WERI-Rb-1 (cell line): ENCODE data around the gene HRH3.

Experiments
- DNase-seq: peaks from one replicate; pipeline ENCODE4 v3.0.0-alpha.2; 2020
- H3K27ac ChIP-seq: fragments of 250-450 bp; sonication (Bioruptor Pico); 2 replicates; pipeline ENCODE4 v1.5.1; 2020; ENCODE audit warnings: mild to moderate bottlenecking, moderate library complexity
- H3K27me3 ChIP-seq: fragments of 250-450 bp; sonication (Bioruptor Pico); 2 replicates; pipeline ENCODE4 v1.5.1; 2021; ENCODE audit warnings: mild to moderate bottlenecking, low read depth, moderate library complexity; ENCODE audit not compliant: insufficient read depth, severe bottlenecking
- H3K36me3 ChIP-seq: fragments of 250-450 bp; sonication (Bioruptor Pico); 2 replicates; pipeline ENCODE4 v1.5.1; 2020; ENCODE audit warnings: mild to moderate bottlenecking, moderate library complexity
- H3K4me3 ChIP-seq: 2 replicates; pipeline ENCODE4 v1.5.1; 2011; ENCODE audit warnings: low read depth, mild to moderate bottlenecking, control low read depth, low read length
- H3K9me3 ChIP-seq: fragments of 250-450 bp; sonication (Bioruptor Pico); 2 replicates; pipeline ENCODE4 v1.5.1; 2021; ENCODE audit warnings: mild to moderate bottlenecking, moderate library complexity; ENCODE audit not compliant: severe bottlenecking
- CTCF ChIP-seq: IDR thresholded peaks from 2 replicates; pipeline ENCODE4 v1.5.1; 2011; ENCODE audit warnings: low read depth, mild to moderate bottlenecking, control low read depth, inconsistent platforms, low read length

HRH3 gene

GRCh38 chr20:62219992-62220665, at the start of gene HRH3:
Gene HRH3, minus strand, starts transcription at chr20:62220278. Its CDS starts 308 bp downstream, at chr20:62219970.
- Histone ChIP-seq H3K4me3 (peak within 1 kb of the TSS; percentile 79), H3K9me3 (no peaks in the 10 kb centered on the region), H3K36me3 (peaks cover 18% of the 10 kb centered on the region), H3K27me3 (no peaks in the 10 kb centered on the region), H3K27ac (peak within 1 kb of the TSS; percentile 66)
- peak; percentile 52 for DNase-seq
- no peak for TF ChIP-seq CTCF

- Histone ChIP-seq H3K9me3 (peaks cover 3% of the 10 kb centered on the region), H3K4me3 (peak overlapping the region; percentile 1), H3K36me3 (peaks cover 41% of the 10 kb centered on the region), H3K27ac (peak overlapping the region; percentile 69), H3K27me3 (no peaks in the 10 kb centered on the region)
- peak; percentile 39; the same call in 1 of the 2 replicates for TF ChIP-seq CTCF
- DNase-seq, result peak; percentile 86
Measured at GRCh38 chr20:62269871-62270270, 49.8 kb upstream of the HRH3 start.

GRCh38 chr20:62269378-62269777, 49.3 kb upstream of the HRH3 start:
- peaks cover 6% of the 10 kb centered on the region for H3K9me3 ChIP-seq
- peaks cover 45% of the 10 kb centered on the region for H3K36me3 ChIP-seq
- TF ChIP-seq CTCF, result no peak
- no peak for DNase-seq
- peak overlapping the region; percentile 1 for H3K4me3 ChIP-seq
- H3K27me3 ChIP-seq, result no peaks in the 10 kb centered on the region
- H3K27ac ChIP-seq, result peak overlapping the region; percentile 69

- H3K4me3 ChIP-seq, result no peak overlapping the region
- no peaks in the 10 kb centered on the region for H3K27me3 ChIP-seq
- peaks cover 6% of the 10 kb centered on the region for H3K9me3 ChIP-seq
- no peak overlapping the region for H3K27ac ChIP-seq
- no peak for TF ChIP-seq CTCF
- H3K36me3 ChIP-seq, result peaks cover 45% of the 10 kb centered on the region
- no peak for DNase-seq
Measured at GRCh38 chr20:62268228-62268900, 48.3 kb upstream of the HRH3 start.

GRCh38 chr20:62267543-62267942, 47.5 kb upstream of the HRH3 start:
- H3K9me3 ChIP-seq, result peaks cover 6% of the 10 kb centered on the region
- no peak for DNase-seq
- no peak for TF ChIP-seq CTCF
- peaks cover 46% of the 10 kb centered on the region for H3K36me3 ChIP-seq
- no peak overlapping the region for H3K4me3 ChIP-seq
- no peaks in the 10 kb centered on the region for H3K27me3 ChIP-seq
- no peak overlapping the region for H3K27ac ChIP-seq
